Measurements from ENCODE around the gene AGTRAP.

Gene AGTRAP

GRCh38 chr1:11764519-11764918 is 28.6 kb downstream of the AGTRAP start:
- DNase-seq: no peak

GRCh38 chr1:11765661-11766428 is 29.9 kb downstream of the AGTRAP start:
- no peak for DNase-seq

- DNase-seq: no peak
Measured at GRCh38 chr1:11766429-11766776, 30.5 kb downstream of the AGTRAP start.

GRCh38 chr1:11767922-11768704 is 32.2 kb downstream of the AGTRAP start:
- DNase-seq: no peak

- no peak for DNase-seq
Measured at GRCh38 chr1:11768821-11769220, 32.9 kb downstream of the AGTRAP start.

GRCh38 chr1:11769274-11769673 is 33.3 kb downstream of the AGTRAP start:
- DNase-seq: no peak

GRCh38 chr1:11770011-11770410 is 34.1 kb downstream of the AGTRAP start:
- no peak for DNase-seq

- no peak for DNase-seq
Measured at GRCh38 chr1:11771481-11772043, 35.6 kb downstream of the AGTRAP start.

GRCh38 chr1:11772458-11772857 is 36.5 kb downstream of the AGTRAP start:
- no peak for DNase-seq

- no peak for DNase-seq
Measured at GRCh38 chr1:11774753-11775152, 38.8 kb downstream of the AGTRAP start.

GRCh38 chr1:11777658-11778322 is 41.9 kb downstream of the AGTRAP start:
- DNase-seq: no peak

GRCh38 chr1:11778336-11778735 is 42.4 kb downstream of the AGTRAP start:
- DNase-seq: no peak

- no peak for DNase-seq
Measured at GRCh38 chr1:11778844-11779623, 43.1 kb downstream of the AGTRAP start.

GRCh38 chr1:11779715-11780379 is 43.9 kb downstream of the AGTRAP start:
- DNase-seq: no peak

GRCh38 chr1:11780380-11781147 is 44.6 kb downstream of the AGTRAP start:
- no peak for DNase-seq

- DNase-seq: no peak
Measured at GRCh38 chr1:11781297-11781696, 45.4 kb downstream of the AGTRAP start.

- DNase-seq: no peak
Measured at GRCh38 chr1:11782127-11782708, 46.3 kb downstream of the AGTRAP start.

- no peak for DNase-seq
Measured at GRCh38 chr1:11783556-11783955, 47.6 kb downstream of the AGTRAP start.

GRCh38 chr1:11784256-11784992 is 48.5 kb downstream of the AGTRAP start:
- no peak for DNase-seq
